HG03460 (cell line): Measurements from ENCODE around the gene SMG7.

Experiments
- ATAC-seq: cut with Tn5 transposase; IDR thresholded peaks from one replicate; pipeline ENCODE4 v1.9.1; 2021; ENCODE audit not compliant: unreplicated experiment

Gene SMG7

DNA sequence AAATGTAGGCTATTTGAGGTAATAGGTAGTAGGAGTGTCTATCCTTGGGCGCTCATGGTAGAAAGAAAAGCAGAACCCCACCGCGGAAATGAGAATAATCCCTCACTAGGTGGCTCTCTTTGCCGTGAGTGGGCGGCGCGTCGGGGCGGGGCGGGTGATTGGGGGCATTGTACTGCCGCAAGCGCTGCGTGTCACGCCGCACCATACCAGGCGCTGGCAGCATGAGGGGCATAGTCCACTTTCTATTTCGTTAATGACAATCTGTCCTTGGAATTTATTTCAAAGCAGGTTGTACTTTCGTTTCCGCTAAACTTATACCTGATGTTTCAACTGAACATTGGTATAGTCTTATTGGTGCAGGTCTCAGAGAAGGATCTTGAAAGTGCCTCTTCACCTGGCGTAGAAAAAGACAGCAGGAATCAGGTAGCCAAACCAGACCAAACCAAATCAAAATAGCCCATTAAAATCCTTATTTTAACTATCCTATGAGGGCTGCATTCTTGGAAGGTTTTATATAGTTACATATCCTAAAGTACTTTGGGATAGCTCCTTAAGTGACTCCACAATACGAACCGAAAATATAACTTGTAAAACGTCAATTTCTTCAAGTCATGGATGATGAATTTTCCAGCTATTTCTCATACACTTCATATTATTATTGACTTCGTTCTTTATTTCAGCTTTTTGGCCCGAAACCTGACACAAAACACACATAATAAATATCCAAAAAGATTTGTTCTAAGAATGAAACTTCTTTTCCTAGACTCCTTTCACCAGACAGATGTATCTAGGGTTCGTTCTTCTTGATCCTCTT is 1.9 kb upstream of the SMG7 start:
- ATAC-seq = peak; percentile 33

DNA sequence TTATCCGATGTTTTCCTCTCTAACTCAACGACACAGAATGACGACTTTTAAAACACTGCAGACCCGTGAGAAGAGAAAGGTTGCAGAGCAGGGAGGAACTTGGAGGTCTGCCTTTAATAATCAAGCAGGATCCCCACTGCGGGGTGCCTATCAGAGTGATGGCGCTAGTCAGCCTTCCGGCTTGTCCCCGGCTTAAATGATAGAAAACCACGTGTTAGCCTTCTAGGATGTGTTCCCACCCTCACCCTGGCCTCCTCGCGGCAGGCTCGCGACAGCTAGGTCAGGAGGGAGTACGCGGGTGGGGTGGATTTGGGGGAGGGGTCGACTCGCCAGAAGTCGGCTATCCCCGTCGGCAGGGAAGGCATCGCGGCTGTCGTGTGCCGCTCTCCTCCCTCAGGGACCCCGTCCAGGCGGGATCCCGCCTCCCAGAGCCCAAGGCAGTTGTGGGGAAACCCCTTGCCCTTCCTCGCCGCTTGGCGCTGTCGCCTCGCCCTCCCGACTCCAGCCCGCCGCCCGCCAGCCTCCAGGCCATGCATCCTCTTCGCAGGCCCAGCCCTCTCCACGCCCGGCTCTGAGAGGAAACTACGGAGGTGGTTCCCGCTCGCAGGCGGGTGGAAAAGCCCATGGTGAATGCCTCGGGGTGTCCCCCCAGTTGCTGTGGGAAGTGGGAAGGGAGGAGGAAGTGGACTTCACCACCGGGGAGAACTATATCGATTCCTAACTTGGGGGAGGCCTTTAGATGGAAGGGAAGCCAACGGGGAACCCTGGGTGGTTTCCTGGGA is 1.1 kb upstream of the SMG7 start:
- ATAC-seq = peak; percentile 29

- ATAC-seq = peak; percentile 44
Measured at GRCh38 chr1:183471743-183472487, 384 bp upstream of the SMG7 start.

DNA sequence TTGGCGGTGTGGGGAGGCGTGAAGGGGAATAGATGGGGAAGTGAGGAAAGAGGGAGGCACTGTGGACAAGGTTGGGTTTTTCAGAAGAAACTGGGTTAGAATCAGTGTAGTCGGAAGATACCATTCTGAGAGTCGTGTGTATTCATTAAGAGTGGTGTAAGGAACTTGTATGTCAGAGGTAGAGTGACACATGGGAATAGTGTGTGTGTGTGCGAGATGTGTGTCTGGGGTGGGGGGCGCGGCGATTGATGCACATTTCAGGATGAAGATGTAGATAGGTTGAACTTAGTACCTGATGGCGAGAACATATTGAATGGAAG is 878 bp downstream of the SMG7 start:
- ATAC-seq = no peak

- ATAC-seq = no peak
Measured at GRCh38 chr1:183476081-183476480, 3.8 kb downstream of the SMG7 start.

DNA sequence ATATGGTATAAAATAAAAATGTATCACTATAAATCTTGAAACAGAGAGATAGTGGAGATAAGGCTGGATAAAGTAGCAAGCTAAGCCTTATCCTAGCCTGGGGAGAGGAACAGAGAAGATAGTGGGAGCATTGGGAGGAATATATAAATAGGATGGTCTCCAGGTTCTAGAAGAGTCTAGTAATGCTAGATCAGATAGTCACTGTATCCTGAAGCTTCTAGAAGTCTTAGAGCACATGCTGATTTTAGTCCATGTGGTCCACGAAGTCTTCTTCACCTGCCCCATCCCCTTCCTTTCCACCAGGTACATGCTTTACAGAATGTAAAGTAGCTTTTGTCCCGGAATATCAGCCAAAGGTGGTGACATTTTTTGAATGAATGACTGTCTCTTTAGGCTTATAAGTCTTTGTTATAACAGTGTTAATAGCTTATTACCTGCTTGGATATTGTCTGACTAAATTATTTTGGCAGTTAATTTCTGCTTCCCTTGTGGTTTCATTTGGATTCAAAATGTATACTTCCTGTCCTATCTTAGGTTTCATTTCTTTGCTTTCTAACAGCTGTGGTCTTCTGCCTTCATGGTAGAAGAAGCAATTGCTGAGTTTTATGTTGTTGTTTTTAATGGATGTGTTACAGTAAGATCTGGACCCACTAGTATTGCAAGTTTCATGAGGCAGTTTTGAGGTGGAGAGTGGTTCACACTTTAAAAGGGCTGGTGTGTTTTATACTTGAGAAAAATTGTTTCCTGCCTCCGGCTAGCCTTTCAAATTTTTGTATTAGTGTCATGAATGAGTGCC is 5.9 kb downstream of the SMG7 start:
- ATAC-seq = peak; percentile 52

- peak; percentile 55 for ATAC-seq
Measured at GRCh38 chr1:183480971-183481441, 8.7 kb downstream of the SMG7 start.

GRCh38 chr1:183483224-183483623 is 10.9 kb downstream of the SMG7 start:
- no peak for ATAC-seq

- ATAC-seq = no peak
Measured at GRCh38 chr1:183484254-183484653, 12.0 kb downstream of the SMG7 start.

DNA sequence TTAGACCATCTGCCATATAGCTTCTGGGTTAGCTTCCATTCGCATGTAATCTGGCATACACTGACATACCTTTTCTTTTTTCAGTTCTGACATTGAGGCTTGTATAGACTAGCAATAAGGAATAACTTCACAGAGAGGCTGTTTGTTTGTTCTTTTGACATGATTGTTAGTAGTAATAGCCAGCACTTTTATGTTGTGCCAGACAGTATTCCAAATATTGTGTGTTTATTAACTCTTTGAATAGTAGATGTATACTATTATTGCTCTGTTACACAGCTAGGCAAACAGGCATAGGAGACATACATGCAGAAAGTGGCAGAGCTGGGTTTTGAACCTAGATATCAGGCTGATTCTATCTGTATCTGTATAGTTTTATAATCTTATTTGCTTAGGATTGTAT is 12.6 kb downstream of the SMG7 start:
- ATAC-seq = no peak

DNA sequence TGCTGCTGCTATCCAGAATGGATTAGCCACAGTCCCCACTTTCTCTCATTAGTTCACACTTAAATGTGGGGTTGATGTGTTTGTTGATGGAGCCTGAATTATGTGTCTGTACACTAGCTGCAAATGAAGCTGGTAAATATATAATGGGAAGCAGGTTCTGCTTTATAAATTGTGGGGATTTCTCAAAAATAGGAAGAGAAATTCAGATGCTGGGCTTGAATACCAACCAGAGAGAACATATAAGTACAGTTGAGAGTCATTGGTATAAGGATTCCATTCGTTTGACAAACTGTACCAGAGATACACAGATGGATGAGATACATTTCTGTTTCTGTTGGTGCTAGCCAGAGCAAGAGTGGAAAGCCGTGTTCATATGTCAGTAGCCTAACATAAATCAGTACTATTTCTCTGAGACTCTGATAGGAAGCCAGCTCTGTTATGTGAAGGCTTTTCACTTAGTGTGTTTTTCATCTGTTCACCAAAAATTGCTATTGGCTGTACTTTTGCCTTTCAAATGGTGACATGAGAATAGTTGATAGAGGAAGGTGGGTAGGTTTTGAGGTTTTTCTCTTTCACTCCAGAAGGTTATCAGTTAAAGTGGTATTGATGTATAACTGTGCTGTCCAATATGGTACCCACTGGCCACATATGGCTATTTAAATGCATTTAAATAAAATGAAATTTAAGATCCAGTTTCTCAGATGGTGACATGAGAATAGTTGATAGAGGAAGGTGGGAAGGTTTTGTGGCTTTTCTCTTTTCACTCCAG is 15.6 kb downstream of the SMG7 start:
- no peak for ATAC-seq

- no peak for ATAC-seq
Measured at GRCh38 chr1:183490932-183491331, 18.6 kb downstream of the SMG7 start.

DNA sequence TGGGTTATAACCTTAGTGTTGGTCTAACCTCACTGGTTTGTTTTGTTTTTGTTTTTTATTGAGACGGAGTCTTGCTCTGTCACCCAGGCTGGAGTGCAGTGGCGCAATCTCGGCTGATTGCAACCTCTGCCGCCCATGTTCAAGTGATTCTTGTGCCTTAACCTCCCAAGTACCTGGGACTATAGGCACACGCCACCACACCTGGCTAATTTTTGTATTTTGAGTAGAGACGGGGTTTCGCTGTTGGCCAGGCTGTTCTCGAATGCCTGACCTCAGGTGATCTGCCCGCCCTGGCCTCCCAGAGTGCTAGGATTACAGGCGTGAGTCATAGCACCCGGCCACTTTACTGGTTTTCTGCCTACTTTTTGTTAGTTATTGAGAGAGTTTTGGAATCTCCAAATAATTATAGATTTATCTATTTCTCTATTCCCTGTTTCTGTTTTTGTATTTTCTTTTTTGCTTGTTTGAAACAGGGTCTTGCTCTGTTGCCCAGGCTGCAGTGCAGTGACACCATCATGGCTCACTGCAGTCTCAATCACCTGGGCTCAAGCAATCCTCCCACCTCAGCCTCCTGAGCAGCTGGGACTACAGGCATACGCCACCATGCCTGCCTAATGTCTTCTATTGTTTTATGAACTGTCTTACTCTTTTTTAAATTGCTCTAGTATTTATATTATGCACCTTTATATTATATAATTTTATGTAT is 21.4 kb downstream of the SMG7 start:
- ATAC-seq = no peak

GRCh38 chr1:183495420-183495819 is 23.1 kb downstream of the SMG7 start:
- ATAC-seq = no peak

- no peak for ATAC-seq
Measured at GRCh38 chr1:183497218-183497617, 24.9 kb downstream of the SMG7 start.

- no peak for ATAC-seq
Measured at GRCh38 chr1:183498342-183498991, 26.2 kb downstream of the SMG7 start.

DNA sequence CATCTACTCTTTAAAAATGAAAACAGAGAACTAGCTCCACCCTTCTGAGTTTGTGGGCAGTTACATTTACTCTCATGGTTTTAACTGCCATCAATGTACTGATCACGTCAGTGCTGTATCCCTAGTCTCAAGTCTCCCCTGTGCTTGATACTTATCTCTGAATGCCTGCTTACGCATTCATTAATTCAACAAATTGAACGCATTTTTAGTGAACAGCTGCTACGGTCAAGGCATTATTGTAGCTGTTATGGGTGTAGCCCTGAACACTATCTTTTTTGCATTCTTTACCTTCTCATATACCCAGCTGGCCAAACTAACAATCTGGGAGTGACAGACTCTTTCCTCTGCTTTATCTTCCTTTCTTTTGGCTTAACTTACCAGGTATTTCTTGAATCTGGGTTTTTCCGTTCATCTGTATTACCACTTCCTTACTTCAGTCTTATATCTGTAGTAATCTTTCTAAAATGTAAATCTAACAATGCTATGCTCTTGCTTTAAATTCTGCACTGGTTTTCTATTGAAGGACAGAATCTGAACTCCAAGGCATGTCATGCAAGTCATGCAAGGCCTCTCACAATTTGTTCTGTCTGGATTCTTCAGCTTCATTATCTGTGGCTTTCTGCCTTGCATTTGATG is 33.3 kb downstream of the SMG7 start:
- no peak for ATAC-seq

DNA sequence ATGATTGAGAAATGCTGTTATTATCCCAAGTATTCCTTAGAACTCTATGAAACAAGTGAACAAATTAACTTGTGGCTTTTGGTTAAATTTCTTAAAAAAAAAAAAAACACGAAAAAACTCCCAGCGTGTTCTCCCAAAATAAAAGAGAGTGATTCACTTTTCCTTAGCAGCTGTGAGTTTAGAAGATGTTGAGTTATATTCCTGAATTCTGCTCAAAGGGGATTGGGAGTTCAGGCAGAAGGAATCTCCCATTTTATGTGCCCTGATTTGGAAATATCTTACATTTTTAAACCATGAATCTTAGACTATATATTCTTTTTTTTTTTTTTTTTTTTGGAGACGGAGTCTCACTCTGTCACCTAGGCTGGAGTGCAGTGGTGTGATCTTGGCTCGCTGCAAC is 34.3 kb downstream of the SMG7 start:
- ATAC-seq = no peak

- ATAC-seq = no peak
Measured at GRCh38 chr1:183508694-183509093, 36.4 kb downstream of the SMG7 start.
